Kidney capillary endothelial cell (primary cell): ENCODE data around the gene STX18.
"Not testable (repeated sequence)": the region's sequence is repeated elsewhere in the genome, so short reads cannot be mapped to it uniquely, and the experiment has no call there.

ENCODE experiments used
- DNase-seq: peaks from one replicate; pipeline ENCODE4 v3.0.0-alpha.2; 2018; ENCODE audit warnings: low spot score

The STX18 gene

DNA sequence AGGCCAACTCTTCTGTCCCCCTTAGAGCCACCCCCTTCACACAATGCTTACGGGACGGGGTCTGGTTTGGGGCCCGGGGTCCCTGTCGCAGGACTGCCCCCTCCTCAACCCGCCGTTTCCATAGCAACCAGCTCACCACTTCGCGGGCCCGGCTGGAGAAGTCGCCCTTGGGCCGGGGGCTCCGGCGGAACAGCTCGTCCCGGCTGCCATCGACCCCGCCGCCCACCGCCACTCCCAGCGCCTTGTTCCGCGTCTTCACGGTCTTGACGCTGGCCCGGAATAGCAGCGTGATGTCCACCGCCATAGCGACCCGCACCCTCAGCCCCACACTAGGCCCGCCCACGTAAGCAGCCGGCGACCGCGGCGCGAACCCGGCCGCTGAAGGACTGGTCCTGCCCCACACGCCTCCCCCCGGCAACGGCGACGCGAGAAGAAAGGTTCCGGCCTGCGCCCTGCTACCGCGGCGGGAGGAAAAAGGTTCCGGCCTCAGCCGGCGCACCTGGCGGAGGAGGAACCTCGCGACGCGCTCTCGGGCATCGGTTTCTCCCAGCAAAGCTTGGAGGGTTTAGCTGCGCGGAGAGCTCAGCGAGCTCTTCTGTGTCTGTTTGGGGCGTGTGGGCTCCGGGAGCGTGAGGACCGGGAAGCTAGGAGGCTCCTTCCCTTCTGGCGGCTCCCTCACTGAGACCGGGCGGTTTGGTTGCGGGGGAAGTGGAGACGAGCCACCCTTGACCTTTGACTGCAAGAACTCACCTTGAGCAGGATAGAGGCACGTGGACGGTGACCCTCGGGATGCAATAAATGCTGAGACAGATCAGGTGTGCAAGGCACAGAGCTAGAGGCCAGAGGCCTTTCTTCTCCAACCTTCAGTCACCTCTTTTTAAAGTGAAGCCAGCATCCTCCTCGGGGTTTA is at the start of gene STX18:
TSS of gene STX18 (minus strand) at position 388 of the 910 bp plus-strand sequence. CDS start at position 304, 84 bp downstream.
- peak; percentile 75 for DNase-seq

DNA sequence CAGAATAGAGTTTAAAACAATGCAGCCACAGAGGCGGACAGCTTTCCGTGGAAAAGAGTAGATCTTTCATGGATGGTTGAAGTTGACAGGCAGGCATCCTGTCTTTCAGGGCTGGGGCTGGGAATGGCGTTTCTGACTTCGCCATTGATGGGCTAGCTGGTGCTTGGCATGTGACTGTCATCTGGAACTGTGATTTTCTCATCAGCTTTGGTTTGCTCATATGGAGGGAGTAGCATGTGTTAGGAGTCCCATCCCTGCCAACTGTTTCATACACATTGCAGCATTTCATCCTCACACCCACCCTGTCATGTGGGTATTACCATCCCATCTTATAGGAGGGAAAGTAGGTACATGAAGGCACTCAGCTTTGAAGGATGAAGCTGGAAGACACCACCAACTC is 49.2 kb upstream of the STX18 start:
- no peak for DNase-seq

DNA sequence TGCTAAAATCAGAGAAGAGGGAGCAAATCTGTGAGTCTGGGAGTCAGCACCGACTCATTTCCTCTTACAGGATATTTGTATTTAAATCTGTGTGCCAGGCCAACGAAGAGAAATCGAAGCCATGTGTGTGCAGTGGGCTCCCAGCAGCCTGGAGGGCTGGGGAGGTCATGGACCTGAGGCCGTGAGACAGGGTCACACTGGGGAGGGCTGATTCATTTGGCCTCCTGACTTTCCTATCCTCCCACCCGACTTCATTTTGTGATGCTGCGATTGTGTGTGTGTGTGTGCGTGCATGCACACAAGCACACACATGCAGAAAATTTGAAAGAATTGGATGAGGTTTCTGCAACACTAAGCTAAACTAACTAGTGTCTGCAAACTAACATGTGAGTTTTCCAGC is 48.7 kb upstream of the STX18 start:
- DNase-seq, result peak; percentile 58

DNA sequence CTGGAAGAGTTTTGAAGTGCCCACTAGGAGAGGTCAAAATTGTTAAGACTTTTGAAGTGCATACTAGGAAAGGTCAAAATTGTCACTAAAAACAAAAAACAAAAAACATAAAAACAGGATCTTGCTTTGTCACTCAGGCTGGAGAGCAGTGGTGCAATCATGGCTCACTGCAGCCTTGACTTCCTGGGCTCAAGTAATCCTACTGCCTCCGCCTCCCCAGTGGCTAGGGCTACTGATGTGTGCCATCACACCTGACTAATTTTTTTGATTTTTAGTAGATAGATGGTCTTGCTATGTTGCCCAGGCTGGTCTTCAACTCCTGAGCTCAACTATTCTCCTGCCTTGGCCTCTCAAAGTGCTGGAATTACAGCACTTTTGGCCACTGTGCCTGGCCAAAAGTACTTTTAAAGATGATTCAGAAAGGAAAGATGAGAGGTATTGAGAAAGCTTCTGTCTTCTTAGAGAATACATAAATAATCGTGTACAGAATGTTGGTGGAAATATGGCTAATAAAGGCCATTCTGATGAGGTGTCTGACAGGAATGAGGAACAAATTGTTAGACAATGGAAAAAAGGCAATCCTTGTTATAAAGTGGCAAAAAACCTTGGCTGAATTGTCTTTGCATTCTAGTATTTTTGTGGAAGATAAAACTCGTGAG is 43.3 kb upstream of the STX18 start:
- DNase-seq, result no peak

DNA sequence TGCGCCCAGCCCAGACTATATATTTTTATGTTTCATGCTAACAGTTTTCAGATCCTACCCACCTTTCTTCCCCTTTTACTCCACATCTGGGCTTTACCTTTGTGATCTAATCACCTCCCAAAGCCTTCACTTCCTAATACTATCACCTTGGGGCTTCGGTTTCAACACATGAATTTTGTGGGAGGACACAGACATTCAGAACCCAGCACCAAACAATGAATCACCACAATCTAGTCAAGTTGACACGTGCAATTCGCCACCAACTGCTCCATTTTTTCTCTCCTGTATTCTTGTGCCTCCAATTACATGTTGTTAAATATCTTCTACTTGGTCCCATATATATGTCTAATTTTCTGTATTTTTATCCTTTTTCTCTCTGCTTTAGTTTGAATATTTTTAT is 41.8 kb upstream of the STX18 start:
- DNase-seq, result no peak

DNA sequence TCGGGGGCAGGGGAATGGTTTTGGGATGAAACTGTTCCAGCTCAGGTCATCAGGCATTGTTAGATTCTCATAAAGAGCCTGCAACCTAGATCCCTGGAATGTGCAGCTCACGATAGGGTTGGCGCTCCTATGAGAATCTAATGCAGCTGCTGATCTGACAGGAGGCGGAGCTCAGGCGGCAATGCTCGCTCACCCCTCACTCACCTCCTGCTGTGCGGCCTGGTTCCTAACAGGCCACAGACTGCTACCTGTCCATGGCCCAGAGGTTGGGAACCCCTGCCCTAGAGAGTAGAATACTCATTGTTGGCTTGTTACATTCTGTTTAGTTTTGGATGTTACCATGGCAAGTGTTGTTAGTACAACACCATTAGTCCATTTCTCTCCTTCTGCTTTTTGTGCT is 40.8 kb upstream of the STX18 start:
- DNase-seq, result no peak

DNA sequence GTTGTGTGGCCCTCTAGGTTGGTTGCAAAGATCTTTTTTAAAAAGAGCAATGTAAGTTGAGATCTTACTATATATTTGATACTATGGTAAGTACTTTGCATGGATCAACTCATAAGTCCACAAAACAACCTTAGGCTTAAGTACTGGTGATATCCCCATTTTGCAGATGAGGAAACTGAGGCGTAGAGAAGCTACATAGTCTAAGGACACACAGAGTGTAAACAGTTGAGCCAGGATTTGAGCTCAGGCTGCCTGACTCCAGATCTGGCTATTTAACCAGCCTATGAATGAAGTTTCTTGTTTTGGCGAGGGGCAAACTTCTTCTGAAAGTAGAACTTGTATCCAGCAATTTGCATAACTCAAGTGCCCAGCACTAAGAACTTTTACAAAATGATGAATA is 38.6 kb upstream of the STX18 start:
- no peak for DNase-seq

DNA sequence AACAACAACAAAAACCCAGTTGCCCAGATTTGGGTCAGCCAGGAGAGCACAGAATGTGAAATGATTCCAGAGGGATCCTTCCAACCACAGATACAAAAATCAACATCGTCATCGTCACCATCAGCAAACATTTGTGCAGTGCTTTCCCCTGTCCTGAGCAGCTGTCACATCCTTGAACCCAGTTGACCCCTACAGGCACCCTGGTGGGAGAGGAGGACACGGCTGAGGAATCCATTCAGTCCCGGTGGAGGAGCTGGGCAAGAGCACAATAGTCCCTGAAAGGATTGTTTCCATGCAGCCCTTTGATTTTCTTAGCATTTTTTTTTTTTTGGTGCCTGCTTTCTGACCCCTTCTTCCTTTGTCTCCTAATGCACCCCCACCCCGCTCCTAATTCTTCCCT is 37.1 kb upstream of the STX18 start:
- DNase-seq, result no peak

DNA sequence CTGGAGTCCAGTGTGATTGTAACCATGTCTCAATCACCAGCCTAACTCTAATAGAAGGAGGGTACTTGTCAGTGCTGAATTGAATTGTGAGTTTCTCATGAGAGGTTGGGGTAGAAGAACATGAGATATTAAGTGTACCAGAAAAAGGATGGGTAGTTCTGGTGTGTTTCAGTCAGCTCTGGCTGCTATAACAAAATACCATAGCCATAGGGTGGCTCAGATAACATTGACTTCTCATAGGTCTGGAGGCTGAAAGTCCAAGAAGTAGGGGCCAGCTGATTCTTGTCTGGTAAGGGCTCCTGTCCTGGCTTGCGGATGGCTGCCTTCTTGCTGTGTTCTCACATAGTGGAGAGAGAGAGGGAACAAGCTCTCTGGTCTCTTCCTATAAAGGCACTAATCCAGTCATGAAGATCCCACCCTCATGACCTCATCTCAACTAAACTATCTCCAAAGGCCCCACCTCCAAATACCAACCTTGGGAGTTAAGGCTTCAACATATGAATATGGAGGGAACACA is 35.6 kb upstream of the STX18 start:
- no peak for DNase-seq

DNA sequence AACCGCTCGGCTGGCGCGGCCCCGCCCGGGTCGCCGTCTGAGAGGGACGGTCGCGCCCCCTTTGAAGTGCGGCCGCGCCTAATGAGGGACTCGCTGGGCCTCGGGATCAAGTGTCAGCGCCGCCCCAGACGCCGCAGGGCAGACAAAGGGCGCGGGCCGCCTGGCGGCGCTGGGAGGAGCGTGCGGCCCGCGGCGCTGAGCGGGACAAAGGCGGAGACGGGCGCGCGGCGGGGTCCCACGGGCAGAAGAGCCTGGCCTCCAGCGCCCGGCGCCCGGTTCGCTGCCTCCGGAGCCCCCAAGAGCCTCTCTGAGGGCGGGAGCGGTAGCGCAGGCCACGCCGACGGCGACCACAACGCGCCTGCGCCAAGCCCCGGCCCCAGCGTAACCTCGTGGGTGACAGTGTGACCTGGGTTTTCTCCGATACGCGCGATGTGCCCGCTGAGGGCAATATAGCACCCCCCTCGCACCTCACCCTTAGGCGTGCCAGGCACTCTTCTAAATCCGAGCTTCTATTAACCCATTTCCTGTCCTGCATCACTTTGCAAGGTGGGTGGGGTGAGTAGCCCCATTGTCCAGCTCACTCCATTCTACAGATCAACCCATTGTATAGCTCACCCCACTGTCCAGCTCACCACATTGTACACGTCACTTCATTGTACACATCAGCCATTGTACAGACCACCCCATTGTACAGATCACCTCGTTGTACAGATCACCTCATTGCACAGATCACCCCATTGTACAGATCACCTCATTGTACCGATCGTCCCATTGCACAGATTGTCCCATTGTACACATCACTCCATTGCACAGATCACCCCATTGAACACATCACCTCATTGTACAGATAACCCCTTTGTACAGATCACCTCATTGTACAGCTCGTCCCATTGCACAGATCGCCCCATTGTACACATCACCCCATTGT is 33.7 kb upstream of the STX18 start:
- DNase-seq, result peak; percentile 44

DNA sequence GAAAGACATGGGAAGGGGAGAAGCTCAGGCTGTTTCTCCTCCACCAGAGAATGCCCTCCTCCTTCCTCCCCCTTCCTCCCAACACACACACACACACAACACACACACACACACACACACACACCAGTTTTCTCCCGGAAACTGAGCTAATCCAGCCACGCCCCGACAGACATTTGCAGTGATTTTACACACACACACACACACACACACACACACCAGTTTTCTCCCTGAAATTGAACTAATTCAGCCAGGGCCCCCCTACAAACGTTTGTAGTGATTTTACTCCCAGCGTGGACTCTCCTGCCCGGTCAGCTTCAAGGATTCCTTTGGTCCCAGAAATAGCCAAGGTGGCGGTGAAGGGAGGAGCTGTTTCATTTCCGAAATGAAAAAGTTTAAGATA is 32.9 kb upstream of the STX18 start:
- peak; percentile 40 for DNase-seq

DNA sequence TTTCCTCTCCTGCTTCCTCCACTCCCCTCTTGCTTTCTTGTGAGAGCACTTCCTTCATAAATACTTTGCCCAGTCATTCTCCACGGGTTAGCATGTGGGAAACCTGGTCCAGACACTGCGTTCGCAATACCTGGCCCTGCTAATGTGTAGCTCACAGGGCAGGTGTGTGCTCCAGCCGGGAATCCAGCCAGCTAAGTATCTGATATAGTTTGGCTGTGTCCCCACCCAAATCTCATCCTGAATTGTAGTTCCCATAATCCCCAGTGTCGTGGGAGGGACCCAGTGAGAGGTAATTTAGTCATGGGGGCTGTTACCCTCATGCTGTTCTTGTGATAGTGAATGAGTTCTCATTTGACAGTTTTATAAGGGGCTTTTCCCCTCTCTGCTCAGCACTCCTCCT is 32.2 kb upstream of the STX18 start:
- DNase-seq, result no peak

DNA sequence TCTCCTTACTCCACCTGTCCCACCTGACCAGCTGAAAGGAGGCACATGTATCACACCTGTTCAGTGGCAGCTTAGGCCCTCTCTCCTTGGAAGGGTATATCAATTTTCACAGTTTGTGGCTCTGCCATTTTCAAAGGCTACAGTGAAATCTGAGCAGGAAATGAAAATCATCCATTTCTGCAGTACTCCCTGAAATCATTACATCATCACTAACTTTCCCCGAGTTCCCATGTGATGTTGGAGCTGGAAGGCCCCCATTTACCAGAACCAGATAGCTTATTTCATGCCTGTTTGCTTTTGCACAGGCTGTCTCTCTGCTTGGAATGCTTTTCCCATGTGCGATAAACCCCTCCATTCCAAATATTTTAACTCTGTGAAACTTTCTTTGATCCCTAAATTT is 31.0 kb upstream of the STX18 start:
- no peak for DNase-seq

DNA sequence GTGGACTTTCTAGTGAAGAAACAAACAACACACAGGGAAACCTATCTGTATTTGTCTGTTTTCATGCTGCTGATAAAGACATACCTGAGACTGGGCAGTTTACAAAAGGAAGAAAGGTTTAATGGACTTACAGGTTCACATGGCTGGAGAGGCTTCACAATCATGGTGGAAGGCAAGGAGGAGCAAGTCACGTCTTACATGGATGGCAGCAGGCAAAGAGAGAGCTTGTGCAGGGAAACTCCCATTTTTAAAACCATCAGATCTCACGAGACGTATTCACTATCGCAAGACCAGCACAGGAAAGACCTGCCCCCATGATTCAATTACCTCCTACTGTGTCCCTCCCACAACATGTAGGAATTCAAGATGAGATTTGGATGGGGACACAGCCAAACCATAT is 28.0 kb upstream of the STX18 start:
- not testable (repeated sequence) for DNase-seq

DNA sequence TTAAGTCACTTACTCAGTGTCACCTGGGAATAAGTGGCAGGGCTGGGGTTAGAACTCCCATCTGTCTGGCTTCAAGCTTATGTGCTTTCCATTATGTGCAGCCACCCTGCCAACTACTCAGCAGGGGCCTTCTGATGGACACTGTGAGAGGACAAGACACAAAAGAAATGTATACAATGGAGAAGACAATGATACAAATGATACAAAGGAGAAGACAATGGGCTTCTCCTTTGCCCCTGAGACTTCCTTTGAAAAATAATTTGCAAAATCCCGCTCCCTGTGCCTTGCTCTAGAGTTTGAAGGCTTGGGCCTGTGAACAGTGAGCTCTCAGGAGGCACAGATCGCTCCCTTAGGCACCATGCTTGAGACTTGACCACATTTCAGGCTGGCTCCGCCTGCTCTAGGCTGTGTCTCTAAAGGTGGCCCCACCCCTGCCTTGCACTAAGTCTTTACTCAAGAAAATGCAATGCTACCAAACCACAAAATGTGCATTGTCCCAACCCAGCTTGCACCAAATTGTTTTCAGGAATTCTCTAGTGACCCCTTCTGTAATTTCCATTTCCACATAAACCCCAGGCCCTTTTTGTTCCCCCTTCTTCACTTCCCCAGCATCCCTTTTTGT is 27.1 kb upstream of the STX18 start:
- no peak for DNase-seq

DNA sequence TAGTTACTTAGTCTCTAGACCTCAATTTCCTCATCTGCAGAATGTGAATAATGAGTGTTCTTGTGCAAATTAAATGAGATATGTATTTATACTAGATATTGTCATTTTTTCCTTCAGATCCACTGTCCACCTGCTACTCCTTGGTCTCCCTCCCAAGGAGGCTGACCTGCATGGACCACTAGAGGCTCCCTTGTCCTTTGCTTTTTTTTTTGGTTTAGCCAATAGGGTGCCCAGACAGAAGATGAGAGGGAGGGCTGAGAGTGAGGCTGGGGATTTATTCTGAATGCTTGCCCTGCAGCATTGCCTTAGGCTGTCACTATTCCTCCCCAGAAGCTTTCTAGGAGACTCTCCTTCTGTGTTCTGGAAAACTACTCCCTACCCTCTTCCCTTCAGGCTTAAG is 24.5 kb upstream of the STX18 start:
- not testable (repeated sequence) for DNase-seq

DNA sequence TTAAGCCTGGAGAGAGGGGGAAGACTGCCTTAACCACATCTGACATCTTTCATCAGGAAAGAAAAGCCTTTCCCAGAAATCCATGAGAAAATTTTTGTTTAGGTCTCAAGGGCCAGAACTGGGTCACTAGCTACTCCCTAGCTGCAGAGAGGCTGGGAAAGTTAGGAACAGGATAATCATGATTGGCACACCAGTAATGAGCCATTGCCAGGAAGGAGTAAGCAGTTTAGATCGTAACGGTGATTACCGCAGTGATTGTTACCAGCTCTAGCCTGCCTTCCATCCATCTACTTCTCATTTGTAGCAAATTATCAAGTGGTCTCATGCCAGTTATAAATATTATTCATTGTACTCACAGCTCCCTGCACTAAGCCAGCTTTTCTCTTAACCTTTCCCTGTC is 22.7 kb upstream of the STX18 start:
- DNase-seq, result no peak

DNA sequence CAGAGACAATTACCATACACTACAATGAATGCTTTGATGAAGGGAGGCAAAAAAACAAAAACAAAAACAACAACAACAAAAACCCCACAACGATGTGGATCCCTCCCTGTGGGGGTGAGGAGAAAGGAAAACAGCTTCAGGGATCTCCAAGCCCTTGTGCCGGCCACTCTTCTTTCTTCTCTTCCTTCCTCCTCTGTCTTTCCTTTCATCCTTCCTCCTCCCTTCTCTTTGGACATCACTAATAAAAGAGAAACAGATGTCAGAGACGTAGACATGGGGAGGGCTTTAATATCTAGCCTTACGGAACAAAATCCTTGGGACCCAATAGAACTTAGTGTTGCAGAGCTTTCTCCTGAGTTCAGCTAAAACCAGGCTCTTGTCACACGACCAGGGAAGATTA is 18.8 kb upstream of the STX18 start:
- DNase-seq, result no peak

DNA sequence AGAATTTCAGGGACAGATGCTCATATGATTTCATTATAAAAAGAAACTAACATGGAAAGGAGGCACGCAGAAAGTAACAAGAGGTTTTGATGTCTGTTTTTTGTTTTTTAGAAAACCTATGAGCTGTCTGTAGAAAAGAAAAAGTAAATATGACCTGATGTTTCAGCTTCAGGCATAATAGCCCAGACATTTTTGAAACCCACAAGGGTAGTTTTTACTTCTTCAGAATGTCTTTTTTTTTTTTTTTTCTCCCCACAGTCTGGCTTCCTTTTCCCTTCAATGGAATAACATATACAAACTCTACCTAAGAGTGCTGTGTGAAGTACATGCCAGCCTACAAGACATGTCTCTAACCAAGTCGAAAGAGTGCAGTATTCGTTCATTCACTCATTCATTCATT is 18.3 kb upstream of the STX18 start:
- DNase-seq, result no peak

DNA sequence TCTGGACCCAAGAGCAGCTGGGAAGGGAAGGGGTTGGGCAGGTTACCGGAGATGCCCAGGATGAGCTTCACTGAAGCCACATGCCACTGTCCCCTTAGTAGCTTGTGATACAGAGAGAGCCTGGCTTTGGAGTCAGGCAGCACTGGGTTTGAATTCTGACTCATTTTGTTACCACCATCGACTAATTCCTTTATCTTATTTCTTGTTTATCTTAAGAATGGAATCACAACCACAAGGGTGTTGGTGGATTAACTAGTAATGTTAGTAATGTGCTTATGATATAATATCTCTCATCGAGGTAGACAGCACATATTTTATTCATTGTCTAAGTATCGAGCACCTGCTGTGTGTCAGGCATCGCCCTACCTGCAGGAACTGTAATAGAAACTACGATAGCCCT is 17.7 kb upstream of the STX18 start:
- no peak for DNase-seq

DNA sequence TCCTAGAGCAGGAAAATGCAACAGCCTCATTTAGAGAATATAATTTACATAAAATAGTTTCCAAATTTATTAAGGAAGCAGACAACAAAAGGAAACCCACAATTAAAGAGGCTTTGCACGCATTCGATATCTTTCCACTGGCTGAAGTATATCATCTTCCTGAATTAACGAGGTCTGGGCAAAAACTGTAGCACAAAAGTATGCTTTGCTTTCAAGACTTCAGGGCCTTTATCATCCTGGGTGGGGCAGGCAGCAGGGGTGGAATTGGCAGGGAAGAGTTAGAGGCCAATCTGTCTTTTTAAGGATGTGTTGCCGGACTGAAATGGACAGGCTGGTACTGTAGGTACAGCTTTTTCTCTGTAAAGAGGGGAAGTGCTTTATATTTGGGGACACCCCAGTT is 17.0 kb upstream of the STX18 start:
- no peak for DNase-seq

DNA sequence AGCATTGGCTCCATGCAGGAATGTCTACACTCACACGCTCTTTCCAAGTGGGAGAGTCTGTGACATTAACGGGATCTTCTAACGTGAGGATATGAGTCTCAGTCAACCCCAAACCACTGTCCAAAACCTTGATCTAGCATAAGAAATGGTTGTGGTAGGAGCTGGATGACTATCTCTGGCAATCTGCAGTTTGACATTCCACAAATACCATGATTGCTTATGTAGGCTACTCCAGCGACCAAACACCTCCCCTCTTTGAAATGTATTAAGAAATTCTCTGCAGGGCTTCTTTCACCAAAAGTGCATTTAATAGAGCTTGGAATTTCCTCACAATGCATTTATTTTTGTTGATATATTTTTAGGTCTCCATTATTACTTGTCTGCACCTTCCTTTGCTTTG is 14.1 kb upstream of the STX18 start:
- no peak for DNase-seq
